Measurements from ENCODE around the gene MLYCD. TPM values are rescaled to one million over a fixed set of nuclear protein-coding genes. Genes with fewer than 3 reads are reported as not detected.
"Not testable (repeated sequence)": the region's sequence is repeated elsewhere in the genome, so short reads cannot be mapped to it uniquely, and the experiment has no call there.

Gene MLYCD
- total RNA-seq, 1 experiment from 2014 or later: 3.9 TPM

- no peak for DNase-seq (ENCODE audit: low read depth, low spot score)
- in situ Hi-C loops (cut with HindIII; ENCODE audit: low pct_unique_long_range_greater_than_20kb, low sequenced_read_pairs): no loop called here
Observed at GRCh38 chr16:83946154-83946780, 47.4 kb downstream of the MLYCD start.

GRCh38 chr16:83946781-83947566 is 48.1 kb downstream of the MLYCD start:
- DNase-seq (ENCODE audit: low read depth, low spot score): no peak
- in situ Hi-C loops (cut with HindIII; ENCODE audit: low pct_unique_long_range_greater_than_20kb, low sequenced_read_pairs): no loop called here

GRCh38 chr16:83947642-83948234 is 48.8 kb downstream of the MLYCD start:
- in situ Hi-C loops (cut with HindIII; ENCODE audit: low pct_unique_long_range_greater_than_20kb, low sequenced_read_pairs): no loop called here
- no peak for DNase-seq (ENCODE audit: low read depth, low spot score)

GRCh38 chr16:83948914-83949723 is 50.2 kb downstream of the MLYCD start:
- in situ Hi-C loops (cut with HindIII; ENCODE audit: low pct_unique_long_range_greater_than_20kb, low sequenced_read_pairs): no loop called here
- no peak for DNase-seq (ENCODE audit: low read depth, low spot score)

- in situ Hi-C loops (cut with HindIII; ENCODE audit: low pct_unique_long_range_greater_than_20kb, low sequenced_read_pairs): no loop called here
- no peak for DNase-seq (ENCODE audit: low read depth, low spot score)
Observed at GRCh38 chr16:83949724-83950001, 50.7 kb downstream of the MLYCD start.

- in situ Hi-C loops (cut with HindIII; ENCODE audit: low pct_unique_long_range_greater_than_20kb, low sequenced_read_pairs); DNase-seq (ENCODE audit: low read depth, low spot score): not testable (repeated sequence)
Observed at GRCh38 chr16:83950862-83951399, 52.0 kb downstream of the MLYCD start.

- DNase-seq (ENCODE audit: low read depth, low spot score): no peak
- in situ Hi-C loops (cut with HindIII; ENCODE audit: low pct_unique_long_range_greater_than_20kb, low sequenced_read_pairs): no loop called here
Observed at GRCh38 chr16:83951544-83951943, 52.6 kb downstream of the MLYCD start.

- in situ Hi-C loops (cut with HindIII; ENCODE audit: low pct_unique_long_range_greater_than_20kb, low sequenced_read_pairs): no loop called here
- no peak for DNase-seq (ENCODE audit: low read depth, low spot score)
Observed at GRCh38 chr16:83952587-83952939, 53.6 kb downstream of the MLYCD start.

GRCh38 chr16:83952940-83953795 is 54.3 kb downstream of the MLYCD start, which contains the start of gene OSGIN1:
Gene OSGIN1, plus strand, starts transcription at chr16:83953240. Its CDS starts 4,432 bp downstream, at chr16:83957672.
- in situ Hi-C loops (cut with HindIII; ENCODE audit: low pct_unique_long_range_greater_than_20kb, low sequenced_read_pairs): no loop called here
- peak; percentile 96 for DNase-seq (ENCODE audit: low read depth, low spot score)

GRCh38 chr16:83953796-83954576 is 55.1 kb downstream of the MLYCD start:
- in situ Hi-C loops (cut with HindIII; ENCODE audit: low pct_unique_long_range_greater_than_20kb, low sequenced_read_pairs): no loop called here
- peak; percentile 54 for DNase-seq (ENCODE audit: low read depth, low spot score)

- in situ Hi-C loops (cut with HindIII; ENCODE audit: low pct_unique_long_range_greater_than_20kb, low sequenced_read_pairs): no loop called here
- no peak for DNase-seq (ENCODE audit: low read depth, low spot score)
Observed at GRCh38 chr16:83954577-83955016, 55.7 kb downstream of the MLYCD start.

- in situ Hi-C loops (cut with HindIII; ENCODE audit: low pct_unique_long_range_greater_than_20kb, low sequenced_read_pairs): no loop called here
- no peak for DNase-seq (ENCODE audit: low read depth, low spot score)
Observed at GRCh38 chr16:83955218-83956130, 56.6 kb downstream of the MLYCD start.

GRCh38 chr16:83956336-83957289 is 57.7 kb downstream of the MLYCD start:
- in situ Hi-C loops (cut with HindIII; ENCODE audit: low pct_unique_long_range_greater_than_20kb, low sequenced_read_pairs): no loop called here
- peak; percentile 72 for DNase-seq (ENCODE audit: low read depth, low spot score)

- in situ Hi-C loops (cut with HindIII; ENCODE audit: low pct_unique_long_range_greater_than_20kb, low sequenced_read_pairs): no loop called here
- DNase-seq (ENCODE audit: low read depth, low spot score): no peak
Observed at GRCh38 chr16:83957296-83957855, 58.5 kb downstream of the MLYCD start.

All from SK-MEL-5 (cell line).